ENCODE results near the gene CHCHD3.
"Not testable (repeated sequence)": the region's sequence is repeated elsewhere in the genome, so short reads cannot be mapped to it uniquely, and the experiment has no call there.

The CHCHD3 gene

DNA sequence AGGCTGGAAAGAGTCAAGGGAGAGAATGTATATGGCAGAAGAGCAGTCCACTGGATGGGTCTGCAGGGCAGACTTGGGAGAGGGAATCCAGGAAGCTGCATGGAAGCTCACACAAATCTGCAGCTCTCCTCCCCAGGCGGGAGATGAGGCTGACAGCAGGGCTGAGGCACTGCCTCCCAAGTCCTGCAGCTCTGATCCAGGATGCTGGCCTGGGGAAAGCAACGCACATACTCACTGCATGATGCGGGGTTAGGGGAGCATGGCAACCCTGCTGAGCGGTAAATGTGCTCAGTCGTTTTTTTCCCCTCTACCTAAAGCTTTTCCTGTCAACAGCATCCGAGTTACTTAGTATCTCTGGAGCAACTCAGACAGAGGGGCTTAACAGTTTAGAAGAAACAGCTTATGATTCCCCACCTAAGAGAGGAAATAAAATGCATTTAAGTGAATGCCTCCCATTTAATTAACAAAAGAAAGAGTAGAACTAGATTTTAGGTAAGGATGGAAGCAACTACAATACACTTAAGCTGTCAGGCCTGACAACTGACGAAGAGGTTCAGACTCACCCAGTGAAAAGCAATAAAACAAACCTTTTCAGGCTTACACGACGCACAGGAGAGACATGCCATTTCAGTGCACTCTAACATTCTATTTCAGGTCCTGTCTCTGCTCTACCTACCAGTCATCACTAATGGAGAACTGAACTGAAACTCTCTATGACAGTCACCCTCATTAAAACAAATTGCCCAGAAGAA is 37.0 kb downstream of the CHCHD3 start:
- H3K36me3 ChIP-seq (ENCODE audit: control insufficient read depth in 2 of 2, insufficient read depth in 2 of 2, low read length in 2 of 2): no peaks in the 10 kb centered on the region
- H3K4me3 ChIP-seq (ENCODE audit: low read length in 2 of 2): no peak overlapping the region
- H3K27me3 ChIP-seq (ENCODE audit: control insufficient read depth in 1 of 2, insufficient read depth in 2 of 2, low read length in 2 of 2): no peaks in the 10 kb centered on the region
- no peaks in the 10 kb centered on the region for H3K9me3 ChIP-seq (ENCODE audit: control insufficient read depth in 2 of 2, low read length in 2 of 2)
- no peak overlapping the region for H3K9ac ChIP-seq (ENCODE audit: low read length in 2 of 2)
- H3K27ac ChIP-seq (ENCODE audit: low read length): no peak overlapping the region
- no peaks in the 10 kb centered on the region for H3K4me1 ChIP-seq (ENCODE audit: control insufficient read depth, insufficient read depth, low read length)

DNA sequence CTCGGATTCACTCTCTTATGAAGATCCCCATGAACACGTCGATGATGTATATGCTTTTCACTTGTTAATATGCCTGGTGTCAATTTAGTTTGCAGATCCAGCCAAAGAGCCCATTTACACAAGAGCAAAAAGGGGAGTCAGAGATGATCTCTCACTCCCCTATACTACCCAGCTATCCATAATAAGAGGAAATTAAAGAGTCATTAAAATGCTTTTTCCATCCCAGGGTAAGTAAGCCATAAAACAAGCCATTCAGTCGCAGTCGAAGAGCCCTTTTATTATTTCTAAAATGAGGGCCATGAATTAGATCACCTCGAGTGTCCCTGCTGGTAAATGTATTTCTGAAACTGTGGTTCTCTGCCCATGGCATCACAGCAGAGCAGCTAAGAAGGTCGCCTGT is 41.2 kb downstream of the CHCHD3 start:
- Histone ChIP-seq H3K27ac (ENCODE audit: low read length) (no peak overlapping the region), H3K27me3 (ENCODE audit: control insufficient read depth in 1 of 2, insufficient read depth in 2 of 2, low read length in 2 of 2) (no peaks in the 10 kb centered on the region), H3K36me3 (ENCODE audit: control insufficient read depth in 2 of 2, insufficient read depth in 2 of 2, low read length in 2 of 2) (no peaks in the 10 kb centered on the region)

DNA sequence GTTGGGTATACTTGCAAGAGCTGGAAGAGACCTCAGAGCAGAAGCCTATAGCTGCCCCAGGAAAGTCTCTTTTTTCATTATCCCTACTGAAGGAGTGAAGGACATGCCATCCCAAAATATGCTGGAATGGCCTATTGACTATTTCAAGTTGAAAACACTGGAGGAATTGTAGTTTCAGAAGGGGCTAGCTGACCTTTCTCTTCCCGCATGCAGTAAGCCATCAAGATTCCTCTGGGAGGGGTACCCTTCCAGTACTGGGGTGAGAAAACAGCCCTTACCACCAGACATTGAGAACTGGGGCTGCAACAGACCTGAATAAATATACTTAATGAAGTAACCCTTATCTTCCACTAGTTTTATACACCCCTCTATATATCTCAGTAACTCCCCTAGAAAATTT is 41.7 kb downstream of the CHCHD3 start:
- H3K27ac ChIP-seq (ENCODE audit: low read length): no peak overlapping the region
- no peak overlapping the region for H3K9ac ChIP-seq (ENCODE audit: low read length in 2 of 2)
- H3K9me3 ChIP-seq (ENCODE audit: control insufficient read depth in 2 of 2, low read length in 2 of 2): no peaks in the 10 kb centered on the region
- H3K4me1 ChIP-seq (ENCODE audit: control insufficient read depth, insufficient read depth, low read length): no peaks in the 10 kb centered on the region
- H3K36me3 ChIP-seq (ENCODE audit: control insufficient read depth in 2 of 2, insufficient read depth in 2 of 2, low read length in 2 of 2): no peaks in the 10 kb centered on the region
- no peak overlapping the region for H3K4me3 ChIP-seq (ENCODE audit: low read length in 2 of 2)
- H3K27me3 ChIP-seq (ENCODE audit: control insufficient read depth in 1 of 2, insufficient read depth in 2 of 2, low read length in 2 of 2): no peaks in the 10 kb centered on the region

More for the DNA sequence above, 41.2 kb downstream of the CHCHD3 start:
- Histone ChIP-seq H3K9ac (ENCODE audit: low read length in 2 of 2) (no peak overlapping the region), H3K4me1 (ENCODE audit: control insufficient read depth, insufficient read depth, low read length) (no peaks in the 10 kb centered on the region), H3K4me3 (ENCODE audit: low read length in 2 of 2) (no peak overlapping the region), H3K9me3 (ENCODE audit: control insufficient read depth in 2 of 2, low read length in 2 of 2) (no peaks in the 10 kb centered on the region)

DNA sequence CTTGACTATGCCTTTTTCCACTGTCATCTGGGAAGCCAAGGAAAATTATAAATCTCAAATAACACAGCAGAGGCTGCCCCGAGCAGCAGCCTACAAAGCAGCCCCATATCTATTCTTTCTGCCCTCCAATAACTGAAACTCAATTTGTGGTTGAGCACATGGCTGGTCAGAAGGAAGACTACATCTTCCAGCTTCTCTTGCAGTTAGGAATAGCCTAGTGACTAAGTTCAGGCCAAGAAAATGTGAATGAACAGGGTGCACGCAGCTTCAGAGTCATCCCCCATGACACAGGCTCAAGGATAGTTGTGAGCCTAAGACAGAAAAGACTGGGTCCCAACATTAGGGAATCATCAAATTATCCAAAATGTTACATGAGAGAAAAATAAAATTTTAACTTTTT is 42.3 kb downstream of the CHCHD3 start:
- Histone ChIP-seq H3K27me3 (ENCODE audit: control insufficient read depth in 1 of 2, insufficient read depth in 2 of 2, low read length in 2 of 2) (no peaks in the 10 kb centered on the region), H3K4me1 (ENCODE audit: control insufficient read depth, insufficient read depth, low read length) (no peaks in the 10 kb centered on the region), H3K36me3 (ENCODE audit: control insufficient read depth in 2 of 2, insufficient read depth in 2 of 2, low read length in 2 of 2) (no peaks in the 10 kb centered on the region), H3K4me3 (ENCODE audit: low read length in 2 of 2) (no peak overlapping the region), H3K9me3 (ENCODE audit: control insufficient read depth in 2 of 2, low read length in 2 of 2) (no peaks in the 10 kb centered on the region), H3K27ac (ENCODE audit: low read length) (no peak overlapping the region), H3K9ac (ENCODE audit: low read length in 2 of 2) (no peak overlapping the region)

DNA sequence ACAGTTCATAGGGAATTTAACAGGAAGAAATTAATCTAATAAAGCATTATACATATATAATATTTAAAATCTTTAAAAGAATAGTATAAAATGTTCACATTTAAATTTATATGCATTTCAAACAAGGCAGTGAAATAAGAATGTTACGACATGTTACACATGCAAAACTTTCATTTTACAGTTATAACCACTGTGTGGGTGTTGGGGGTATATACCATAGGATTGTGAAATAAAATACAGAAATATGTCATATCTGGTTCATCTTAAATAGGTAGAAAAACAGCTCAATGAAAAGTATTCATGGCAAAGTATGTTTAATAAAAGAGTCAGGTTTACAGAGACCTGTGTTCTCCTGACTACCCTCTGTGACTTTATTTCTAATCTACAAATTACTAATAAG is 45.6 kb downstream of the CHCHD3 start:
- Histone ChIP-seq H3K36me3 (ENCODE audit: control insufficient read depth in 2 of 2, insufficient read depth in 2 of 2, low read length in 2 of 2) (no peaks in the 10 kb centered on the region), H3K4me1 (ENCODE audit: control insufficient read depth, insufficient read depth, low read length) (no peaks in the 10 kb centered on the region), H3K9ac (ENCODE audit: low read length in 2 of 2) (no peak overlapping the region), H3K9me3 (ENCODE audit: control insufficient read depth in 2 of 2, low read length in 2 of 2) (no peaks in the 10 kb centered on the region), H3K27ac (ENCODE audit: low read length) (no peak overlapping the region), H3K4me3 (ENCODE audit: low read length in 2 of 2) (no peak overlapping the region), H3K27me3 (ENCODE audit: control insufficient read depth in 1 of 2, insufficient read depth in 2 of 2, low read length in 2 of 2) (no peaks in the 10 kb centered on the region)

DNA sequence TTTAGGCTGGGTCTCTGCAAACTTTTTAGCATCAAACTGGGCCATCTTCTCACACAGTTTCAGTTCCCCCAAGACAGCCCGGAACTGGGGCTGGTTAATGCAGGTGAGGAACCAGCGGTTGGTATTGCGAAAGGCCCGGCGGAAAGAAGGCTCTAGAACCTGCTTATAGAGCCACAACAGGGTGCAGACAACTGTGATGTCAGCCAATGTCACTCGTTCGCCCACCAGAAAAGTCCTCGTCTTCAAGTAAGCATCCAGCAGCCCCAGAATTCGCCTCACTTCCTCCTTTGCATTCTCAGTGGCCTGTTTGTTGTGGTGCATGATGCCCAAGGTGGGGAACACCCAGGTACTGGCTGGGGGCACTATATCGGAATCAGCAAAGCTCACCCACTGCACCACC is 46.6 kb downstream of the CHCHD3 start:
- H3K9me3 ChIP-seq (ENCODE audit: control insufficient read depth in 2 of 2, low read length in 2 of 2); H3K9ac ChIP-seq (ENCODE audit: low read length in 2 of 2); H3K4me1 ChIP-seq (ENCODE audit: control insufficient read depth, insufficient read depth, low read length); H3K4me3 ChIP-seq (ENCODE audit: low read length in 2 of 2); H3K27ac ChIP-seq (ENCODE audit: low read length); H3K36me3 ChIP-seq (ENCODE audit: control insufficient read depth in 2 of 2, insufficient read depth in 2 of 2, low read length in 2 of 2); H3K27me3 ChIP-seq (ENCODE audit: control insufficient read depth in 1 of 2, insufficient read depth in 2 of 2, low read length in 2 of 2): not testable (repeated sequence)

DNA sequence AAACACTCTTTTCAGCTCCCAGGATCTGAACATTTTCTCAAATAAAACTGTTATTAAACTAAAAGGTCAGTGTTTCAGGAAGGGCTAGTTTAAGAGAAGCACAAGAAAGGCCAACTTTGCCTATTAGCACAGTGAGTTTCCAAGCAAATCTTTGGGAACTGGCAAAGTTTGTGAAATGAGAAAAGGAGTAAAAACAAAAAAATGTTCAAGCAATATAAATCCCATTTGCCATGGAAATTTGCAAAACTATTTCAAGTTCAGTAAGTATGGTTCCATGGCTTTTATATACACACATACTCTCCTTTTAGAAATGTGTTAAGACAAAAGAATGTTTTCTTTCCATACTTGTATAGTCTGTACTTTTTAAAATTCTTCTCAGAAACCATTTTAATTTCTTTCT is 51.5 kb downstream of the CHCHD3 start:
- no peak overlapping the region for H3K9ac ChIP-seq (ENCODE audit: low read length in 2 of 2)
- no peaks in the 10 kb centered on the region for H3K27me3 ChIP-seq (ENCODE audit: control insufficient read depth in 1 of 2, insufficient read depth in 2 of 2, low read length in 2 of 2)
- H3K9me3 ChIP-seq (ENCODE audit: control insufficient read depth in 2 of 2, low read length in 2 of 2): no peaks in the 10 kb centered on the region
- no peaks in the 10 kb centered on the region for H3K36me3 ChIP-seq (ENCODE audit: control insufficient read depth in 2 of 2, insufficient read depth in 2 of 2, low read length in 2 of 2)
- no peak overlapping the region for H3K27ac ChIP-seq (ENCODE audit: low read length)
- H3K4me1 ChIP-seq (ENCODE audit: control insufficient read depth, insufficient read depth, low read length): peaks cover 5% of the 10 kb centered on the region
- H3K4me3 ChIP-seq (ENCODE audit: low read length in 2 of 2): no peak overlapping the region

DNA sequence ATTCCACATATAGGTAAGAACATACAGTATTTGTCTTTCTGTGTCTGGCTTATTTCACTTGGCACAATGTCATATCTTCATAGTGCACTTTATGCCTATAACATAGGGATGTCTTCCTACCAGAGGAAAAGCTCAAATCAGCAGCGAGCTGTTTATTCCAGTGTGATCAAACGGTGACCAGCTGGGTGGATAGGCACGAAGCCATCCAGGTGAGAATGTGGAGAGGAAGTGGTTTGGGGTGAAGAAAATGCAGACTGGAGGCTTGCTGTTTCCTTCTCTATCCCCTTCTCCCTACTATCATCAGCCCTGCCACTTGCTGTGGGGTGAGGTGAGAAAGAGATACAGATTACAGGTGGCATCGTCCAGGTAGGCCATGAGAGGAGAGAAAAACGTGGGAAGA is 52.4 kb downstream of the CHCHD3 start:
- H3K27me3 ChIP-seq (ENCODE audit: control insufficient read depth in 1 of 2, insufficient read depth in 2 of 2, low read length in 2 of 2): no peaks in the 10 kb centered on the region
- H3K4me3 ChIP-seq (ENCODE audit: low read length in 2 of 2): no peak overlapping the region
- H3K36me3 ChIP-seq (ENCODE audit: control insufficient read depth in 2 of 2, insufficient read depth in 2 of 2, low read length in 2 of 2): no peaks in the 10 kb centered on the region
- no peaks in the 10 kb centered on the region for H3K9me3 ChIP-seq (ENCODE audit: control insufficient read depth in 2 of 2, low read length in 2 of 2)
- H3K9ac ChIP-seq (ENCODE audit: low read length in 2 of 2): no peak overlapping the region
- H3K27ac ChIP-seq (ENCODE audit: low read length): no peak overlapping the region
- H3K4me1 ChIP-seq (ENCODE audit: control insufficient read depth, insufficient read depth, low read length): peaks cover 5% of the 10 kb centered on the region

DNA sequence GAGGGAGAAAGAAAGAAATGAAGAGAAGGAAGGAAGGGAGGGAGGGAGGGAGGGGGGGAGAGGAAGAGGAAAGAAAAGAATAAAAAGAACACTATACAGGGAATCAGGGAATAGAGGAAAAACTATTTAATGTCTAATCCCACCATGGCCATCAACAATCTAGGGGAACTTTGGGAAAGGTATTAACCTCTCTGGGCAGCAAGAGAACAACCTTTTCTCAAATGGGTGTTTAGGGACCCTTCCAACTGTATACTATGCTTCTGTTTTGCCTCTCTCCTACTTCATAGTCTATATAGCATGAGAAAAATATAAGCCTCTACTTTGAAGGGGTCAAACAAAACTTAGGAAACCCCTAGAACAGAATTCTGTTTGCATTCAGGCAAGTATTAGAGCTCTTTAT is 54.5 kb downstream of the CHCHD3 start:
- Histone ChIP-seq H3K9ac (ENCODE audit: low read length in 2 of 2) (no peak overlapping the region), H3K36me3 (ENCODE audit: control insufficient read depth in 2 of 2, insufficient read depth in 2 of 2, low read length in 2 of 2) (no peaks in the 10 kb centered on the region), H3K27ac (ENCODE audit: low read length) (no peak overlapping the region), H3K4me1 (ENCODE audit: control insufficient read depth, insufficient read depth, low read length) (peaks cover 5% of the 10 kb centered on the region), H3K4me3 (ENCODE audit: low read length in 2 of 2) (no peak overlapping the region), H3K9me3 (ENCODE audit: control insufficient read depth in 2 of 2, low read length in 2 of 2) (no peaks in the 10 kb centered on the region), H3K27me3 (ENCODE audit: control insufficient read depth in 1 of 2, insufficient read depth in 2 of 2, low read length in 2 of 2) (no peaks in the 10 kb centered on the region)

DNA sequence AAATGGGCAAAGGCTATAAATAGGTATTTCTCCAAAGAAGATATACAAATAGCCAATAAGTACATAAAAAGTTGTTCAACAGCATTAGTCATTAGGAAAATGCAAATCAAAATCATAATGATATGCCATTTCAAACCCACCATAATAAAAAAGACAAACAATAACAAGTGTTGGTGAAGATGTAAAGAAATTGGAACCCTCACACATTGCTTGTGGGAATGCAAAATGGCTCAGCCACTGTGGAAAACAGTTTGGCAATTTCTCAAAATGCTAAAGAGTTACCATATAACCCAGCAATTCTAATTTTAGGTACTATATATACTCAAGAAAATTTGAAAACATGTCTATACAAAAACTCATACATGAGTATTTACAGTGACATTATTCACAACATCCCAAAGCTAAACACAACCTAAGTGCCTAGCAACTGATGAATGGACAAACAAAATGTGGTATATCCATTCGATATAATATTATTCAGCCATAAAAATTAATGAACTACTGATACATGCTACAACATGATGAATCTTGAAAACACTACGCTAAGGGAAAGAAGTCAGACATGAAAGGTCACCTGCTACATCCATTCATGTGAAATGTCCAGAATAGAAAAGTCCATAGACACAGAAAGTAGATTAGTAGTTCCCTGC is 55.6 kb downstream of the CHCHD3 start:
- Histone ChIP-seq H3K36me3 (ENCODE audit: control insufficient read depth in 2 of 2, insufficient read depth in 2 of 2, low read length in 2 of 2) (no peaks in the 10 kb centered on the region), H3K27me3 (ENCODE audit: control insufficient read depth in 1 of 2, insufficient read depth in 2 of 2, low read length in 2 of 2) (no peaks in the 10 kb centered on the region), H3K9me3 (ENCODE audit: control insufficient read depth in 2 of 2, low read length in 2 of 2) (no peaks in the 10 kb centered on the region), H3K27ac (ENCODE audit: low read length) (no peak overlapping the region), H3K4me1 (ENCODE audit: control insufficient read depth, insufficient read depth, low read length) (peaks cover 5% of the 10 kb centered on the region), H3K4me3 (ENCODE audit: low read length in 2 of 2) (no peak overlapping the region), H3K9ac (ENCODE audit: low read length in 2 of 2) (no peak overlapping the region)

DNA sequence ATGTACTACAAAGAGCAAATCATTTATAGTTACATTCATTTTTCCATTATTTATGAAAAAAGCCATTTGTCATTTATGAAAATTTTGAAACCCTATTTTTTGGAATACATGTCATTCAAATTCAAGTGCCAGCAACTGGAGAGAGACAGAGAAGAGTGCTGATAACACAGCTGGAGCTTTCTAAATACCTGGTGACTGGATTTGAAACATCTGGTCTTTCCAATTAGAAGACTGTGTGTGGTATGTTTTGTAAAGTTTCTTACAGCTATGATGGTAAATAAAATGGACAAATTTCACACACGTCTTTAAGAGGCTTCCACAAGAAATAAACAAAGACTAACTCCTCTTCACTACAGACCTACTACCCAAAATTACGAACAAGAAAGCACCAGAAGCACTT is 56.8 kb downstream of the CHCHD3 start:
- H3K4me1 ChIP-seq (ENCODE audit: control insufficient read depth, insufficient read depth, low read length): peaks cover 5% of the 10 kb centered on the region
- no peaks in the 10 kb centered on the region for H3K9me3 ChIP-seq (ENCODE audit: control insufficient read depth in 2 of 2, low read length in 2 of 2)
- no peaks in the 10 kb centered on the region for H3K27me3 ChIP-seq (ENCODE audit: control insufficient read depth in 1 of 2, insufficient read depth in 2 of 2, low read length in 2 of 2)
- H3K27ac ChIP-seq (ENCODE audit: low read length): no peak overlapping the region
- H3K4me3 ChIP-seq (ENCODE audit: low read length in 2 of 2): no peak overlapping the region
- H3K9ac ChIP-seq (ENCODE audit: low read length in 2 of 2): no peak overlapping the region
- peaks cover 0 to 5% of the 10 kb centered on the region in 2 donors for H3K36me3 ChIP-seq (ENCODE audit: control insufficient read depth in 2 of 2, insufficient read depth in 2 of 2, low read length in 2 of 2)
